ENCODE measurements around the gene PGC.

DNA sequence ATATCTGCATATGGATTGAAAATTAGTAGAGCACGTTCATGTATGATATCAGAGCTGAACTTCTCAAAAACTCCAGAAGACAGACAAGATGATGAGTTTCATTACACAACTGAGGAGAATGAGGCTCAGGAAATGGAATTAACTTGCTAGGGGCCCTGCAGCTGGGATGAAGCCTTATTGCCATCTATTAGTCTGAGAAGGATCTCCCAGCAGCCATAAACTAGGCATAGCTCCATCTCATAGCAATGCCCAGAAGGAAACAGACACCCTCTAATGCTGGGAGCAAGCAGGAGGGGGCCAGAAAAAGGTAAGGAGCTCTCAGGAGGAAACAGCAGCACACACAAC is 29.8 kb downstream of the PGC start:
- TF ChIP-seq, protein P1, sequence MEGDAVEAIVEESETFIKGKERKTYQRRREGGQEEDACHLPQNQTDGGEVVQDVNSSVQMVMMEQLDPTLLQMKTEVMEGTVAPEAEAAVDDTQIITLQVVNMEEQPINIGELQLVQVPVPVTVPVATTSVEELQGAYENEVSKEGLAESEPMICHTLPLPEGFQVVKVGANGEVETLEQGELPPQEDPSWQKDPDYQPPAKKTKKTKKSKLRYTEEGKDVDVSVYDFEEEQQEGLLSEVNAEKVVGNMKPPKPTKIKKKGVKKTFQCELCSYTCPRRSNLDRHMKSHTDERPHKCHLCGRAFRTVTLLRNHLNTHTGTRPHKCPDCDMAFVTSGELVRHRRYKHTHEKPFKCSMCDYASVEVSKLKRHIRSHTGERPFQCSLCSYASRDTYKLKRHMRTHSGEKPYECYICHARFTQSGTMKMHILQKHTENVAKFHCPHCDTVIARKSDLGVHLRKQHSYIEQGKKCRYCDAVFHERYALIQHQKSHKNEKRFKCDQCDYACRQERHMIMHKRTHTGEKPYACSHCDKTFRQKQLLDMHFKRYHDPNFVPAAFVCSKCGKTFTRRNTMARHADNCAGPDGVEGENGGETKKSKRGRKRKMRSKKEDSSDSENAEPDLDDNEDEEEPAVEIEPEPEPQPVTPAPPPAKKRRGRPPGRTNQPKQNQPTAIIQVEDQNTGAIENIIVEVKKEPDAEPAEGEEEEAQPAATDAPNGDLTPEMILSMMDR (IDR thresholded peaks at IDR 0.05; ENCODE audit: low read depth, low read length, poor library complexity, severe bottlenecking), result no peak
- no peak for TF ChIP-seq EZH2phosphoT487 (IDR thresholded peaks at IDR 0.05; ENCODE audit: borderline replicate concordance, low read length)
